Measurements from ENCODE around the gene CCDC9.

CCDC9 gene

DNA sequence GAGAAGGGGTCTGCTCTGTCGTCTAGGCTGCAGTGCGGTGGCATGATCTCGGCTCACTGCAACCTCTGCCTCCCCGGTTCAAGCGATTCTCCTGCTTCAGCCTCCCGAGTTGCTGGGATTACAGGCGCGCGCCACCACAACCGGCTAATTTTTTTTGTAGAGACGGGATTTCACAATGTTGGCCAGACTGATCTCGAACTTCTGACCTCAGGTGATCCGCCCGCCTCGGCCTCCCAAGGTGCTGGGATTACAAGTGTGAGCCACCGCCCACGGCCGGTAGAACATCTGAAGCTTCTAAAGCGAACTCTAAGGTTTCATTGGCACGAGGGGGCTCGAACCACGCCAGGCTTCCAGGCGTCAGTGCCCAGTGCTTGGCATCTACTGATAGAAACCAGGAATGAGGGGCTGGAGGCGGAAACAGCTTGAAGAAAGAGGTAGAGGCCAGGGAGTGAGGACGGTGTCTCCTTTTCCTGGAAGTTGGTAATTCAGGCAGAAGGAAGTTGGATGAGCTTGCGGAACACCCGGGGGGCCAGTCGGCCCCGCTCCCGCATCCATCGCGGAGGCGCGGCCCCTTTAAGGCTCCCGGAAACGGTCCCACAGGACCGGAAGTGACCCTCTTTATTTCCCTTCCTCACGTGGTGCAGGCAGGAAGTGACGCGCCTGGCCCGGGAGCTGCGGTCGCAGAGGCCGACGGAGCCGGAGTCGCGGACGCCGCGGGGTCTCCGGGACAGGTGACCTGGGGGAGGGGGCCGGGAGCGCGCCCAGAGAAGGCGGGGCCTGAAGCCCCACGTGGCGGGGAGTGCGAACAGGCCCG, at the start of gene CCDC9:
Gene CCDC9 (plus strand): TSS at position 647 of the 814 bp plus-strand sequence. CDS start 1,876 bp downstream, outside the sequence.
- DNase-seq = peak; percentile 98 to 100

DNA sequence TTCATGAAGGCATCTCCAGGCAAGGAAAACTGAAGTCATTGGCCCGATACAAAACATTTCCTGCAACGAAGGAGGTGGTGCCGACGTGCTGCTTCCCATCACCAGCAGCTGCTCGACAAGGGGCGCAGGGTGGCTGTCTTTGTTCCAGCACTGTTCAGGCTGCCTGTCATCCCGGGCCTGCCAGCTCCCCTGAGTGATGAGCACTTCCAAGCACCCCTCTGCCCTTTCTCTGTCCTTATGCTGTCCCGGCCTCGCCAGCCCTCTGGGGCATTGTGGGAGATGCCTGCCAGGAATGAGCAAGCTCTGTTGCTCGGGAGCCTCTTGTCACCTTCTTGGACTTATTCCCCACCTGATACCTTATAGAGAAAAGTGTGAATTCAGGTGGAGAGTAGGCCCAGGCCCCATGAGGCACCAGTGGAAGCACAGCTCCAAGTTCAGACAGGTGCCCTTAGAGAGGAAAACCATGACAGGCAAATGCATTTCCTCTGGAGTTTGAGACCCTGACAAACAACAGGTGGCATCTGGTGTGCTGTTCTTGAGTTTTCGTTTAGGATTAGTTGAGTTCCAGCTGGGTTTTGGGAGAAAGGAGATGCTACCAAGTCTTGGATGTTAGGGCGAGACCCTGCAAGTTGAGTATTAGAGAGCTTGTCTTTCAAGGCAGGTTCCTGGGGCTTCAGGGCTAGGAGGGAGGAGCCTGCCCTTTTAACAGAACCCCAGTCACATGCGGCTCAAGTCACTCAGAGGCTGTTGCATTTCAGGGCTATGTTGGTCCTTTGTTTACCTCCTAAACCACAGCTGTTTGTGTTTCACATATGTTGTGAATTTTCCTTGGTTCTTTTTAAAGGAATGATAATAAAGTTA, 46.8 kb upstream of the CCDC9 start:
- DNase-seq = no peak

DNA sequence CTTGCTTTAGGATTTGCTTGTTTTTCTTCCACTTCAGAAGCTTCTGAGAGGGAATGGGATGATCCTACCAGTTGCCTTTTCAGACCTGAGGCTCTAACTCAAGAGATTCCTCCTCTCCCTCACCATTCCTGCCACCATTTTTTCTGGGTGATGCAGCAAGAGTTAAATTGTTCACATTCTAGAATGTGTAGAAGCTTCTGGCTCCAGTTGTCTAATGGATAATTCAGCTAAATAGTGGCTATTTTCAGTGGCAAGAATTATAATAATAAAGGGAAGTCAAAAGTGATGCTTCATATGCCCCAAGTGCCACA, 46.2 kb upstream of the CCDC9 start:
- no peak for DNase-seq

DNA sequence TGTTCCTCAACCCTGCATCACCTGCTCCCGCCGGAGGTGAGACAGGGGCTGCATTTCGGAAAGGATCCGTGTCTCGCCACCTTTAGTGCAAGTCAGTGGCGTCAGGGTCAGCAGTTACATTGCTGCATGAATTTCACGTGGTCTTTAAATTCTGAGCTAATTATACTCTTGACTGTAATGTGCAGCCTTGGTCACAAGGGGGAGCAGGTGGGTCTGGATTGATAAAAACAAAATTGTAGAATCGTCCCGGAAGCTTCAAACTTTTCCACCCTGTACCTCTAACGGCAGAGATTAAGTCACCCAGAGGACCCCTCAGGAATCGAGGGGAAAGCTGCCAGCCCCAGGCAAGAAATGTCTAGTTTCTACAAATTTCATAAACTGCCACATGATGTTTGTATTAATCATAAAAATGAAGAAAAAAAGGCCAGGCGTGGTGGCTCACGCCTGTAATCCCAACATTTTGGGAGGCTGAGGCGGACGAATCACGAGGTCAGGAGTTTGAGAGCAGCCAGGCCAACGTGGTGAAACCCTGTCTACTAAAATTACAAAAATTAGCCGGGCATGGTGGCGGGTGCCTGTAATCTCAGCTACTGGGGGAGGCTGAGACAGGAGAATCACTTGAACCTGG, 45.5 kb upstream of the CCDC9 start:
- DNase-seq = peak; percentile 69 to 80

DNA sequence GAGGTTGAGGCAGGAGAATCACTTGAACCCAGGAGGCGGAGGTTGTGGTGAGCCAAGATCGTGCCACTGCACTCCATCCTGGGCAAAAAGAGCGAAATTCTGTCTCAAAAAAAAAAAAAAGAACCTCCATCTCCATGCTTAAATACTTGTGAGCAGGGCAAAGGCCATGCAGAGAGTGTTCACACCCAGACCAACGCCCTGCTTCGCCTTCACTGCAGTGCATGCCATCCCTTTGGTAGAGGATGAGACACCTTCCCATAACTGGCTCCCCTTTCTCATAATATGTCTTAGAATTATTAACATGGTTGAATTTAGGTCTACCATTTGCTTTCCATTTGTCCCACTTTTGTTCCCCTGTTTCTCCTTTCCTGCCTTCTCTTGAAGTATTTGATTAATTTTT, 40.7 kb upstream of the CCDC9 start:
- no peak for DNase-seq

DNA sequence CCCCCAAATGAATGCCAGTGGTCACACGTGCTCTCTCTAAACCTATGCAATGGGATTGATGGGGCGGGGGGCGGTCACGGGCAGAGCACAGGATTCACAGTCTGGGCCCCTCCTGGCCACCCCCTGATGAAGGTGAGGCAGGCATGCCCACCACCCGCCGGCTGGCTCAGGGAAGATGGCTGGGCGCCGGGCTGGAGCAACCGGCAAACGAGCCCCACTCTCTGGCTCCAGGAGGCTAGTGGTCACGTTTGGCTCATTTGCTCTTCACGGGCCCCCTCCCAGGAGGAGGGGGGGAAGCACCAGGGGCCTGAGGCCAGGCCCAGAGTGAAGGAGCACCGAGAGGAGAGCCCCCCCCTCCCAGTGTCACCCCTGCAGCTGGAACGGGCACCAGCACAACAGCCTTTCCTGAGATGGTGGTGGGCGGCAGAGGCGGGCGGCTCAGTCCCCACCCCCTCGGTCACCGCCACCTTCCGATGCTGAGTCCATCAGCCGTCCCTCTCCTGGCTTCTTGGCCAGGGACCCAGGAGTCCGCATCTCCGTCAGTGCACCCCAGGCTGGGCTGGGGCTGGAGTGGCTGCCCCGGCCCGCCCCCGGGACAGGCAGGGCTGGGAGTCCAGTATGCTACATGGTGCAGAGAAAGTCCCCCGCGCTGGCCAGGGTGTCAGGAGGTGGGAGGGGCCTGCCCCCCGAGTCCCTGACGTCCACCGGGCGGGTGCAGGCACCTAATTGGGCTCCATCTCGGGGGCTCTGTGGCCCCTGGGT, 35.1 kb upstream of the CCDC9 start:
- DNase-seq = no peak

DNA sequence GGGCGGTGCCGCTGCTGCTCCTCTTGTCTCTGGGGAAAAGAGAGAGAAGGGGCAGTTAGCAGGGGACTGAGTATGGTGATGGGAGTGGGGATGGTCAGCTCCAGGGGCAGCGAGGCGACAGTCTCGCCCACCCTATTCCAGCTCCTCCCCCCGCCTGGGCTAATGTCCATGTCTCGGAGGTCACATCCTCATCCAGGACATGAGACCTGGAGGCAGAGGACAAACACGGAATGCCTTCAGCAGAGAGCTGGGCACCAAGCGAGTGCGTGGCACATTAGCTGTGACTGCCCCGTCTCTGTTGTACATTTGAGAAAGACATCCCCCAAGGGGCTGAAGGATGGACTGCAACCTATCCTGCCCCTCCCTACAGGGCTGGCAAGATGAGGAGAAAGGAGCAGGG, 34.4 kb upstream of the CCDC9 start:
- DNase-seq = no peak

DNA sequence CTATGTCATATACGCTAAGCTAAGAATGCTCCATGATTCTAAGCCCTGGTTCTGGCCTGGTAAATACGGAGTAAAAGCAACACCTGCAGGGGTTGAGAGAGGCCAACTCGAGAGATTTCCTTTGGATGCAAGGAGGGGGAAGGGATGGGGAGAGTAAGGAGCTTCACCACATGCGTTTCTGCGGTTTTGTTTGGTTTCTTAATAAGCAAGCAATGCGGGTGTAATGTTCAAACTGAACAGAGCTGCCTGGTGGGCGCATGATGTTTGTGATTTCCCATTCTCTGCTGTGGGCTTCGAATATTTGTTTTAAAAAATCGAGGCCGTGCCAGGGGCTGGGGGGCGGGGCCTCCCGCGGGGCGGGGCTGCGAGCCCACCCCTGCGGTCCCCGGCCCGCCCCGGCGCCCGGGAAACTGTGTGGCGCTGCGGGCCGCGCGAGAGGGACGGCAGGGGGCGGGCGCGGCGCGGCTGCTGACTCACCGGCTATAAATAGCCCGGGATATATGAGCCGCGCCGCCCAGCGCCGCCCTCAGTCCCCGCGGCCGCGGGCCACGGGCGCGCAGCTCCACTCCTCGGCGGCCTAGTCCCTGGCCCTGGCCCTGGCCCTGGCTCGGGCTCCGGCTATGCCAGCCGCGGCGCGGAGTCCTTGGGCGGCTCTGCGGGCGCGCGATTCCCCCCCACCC, 30.4 kb upstream of the CCDC9 start:
- DNase-seq = peak; percentile 74 to 96

DNA sequence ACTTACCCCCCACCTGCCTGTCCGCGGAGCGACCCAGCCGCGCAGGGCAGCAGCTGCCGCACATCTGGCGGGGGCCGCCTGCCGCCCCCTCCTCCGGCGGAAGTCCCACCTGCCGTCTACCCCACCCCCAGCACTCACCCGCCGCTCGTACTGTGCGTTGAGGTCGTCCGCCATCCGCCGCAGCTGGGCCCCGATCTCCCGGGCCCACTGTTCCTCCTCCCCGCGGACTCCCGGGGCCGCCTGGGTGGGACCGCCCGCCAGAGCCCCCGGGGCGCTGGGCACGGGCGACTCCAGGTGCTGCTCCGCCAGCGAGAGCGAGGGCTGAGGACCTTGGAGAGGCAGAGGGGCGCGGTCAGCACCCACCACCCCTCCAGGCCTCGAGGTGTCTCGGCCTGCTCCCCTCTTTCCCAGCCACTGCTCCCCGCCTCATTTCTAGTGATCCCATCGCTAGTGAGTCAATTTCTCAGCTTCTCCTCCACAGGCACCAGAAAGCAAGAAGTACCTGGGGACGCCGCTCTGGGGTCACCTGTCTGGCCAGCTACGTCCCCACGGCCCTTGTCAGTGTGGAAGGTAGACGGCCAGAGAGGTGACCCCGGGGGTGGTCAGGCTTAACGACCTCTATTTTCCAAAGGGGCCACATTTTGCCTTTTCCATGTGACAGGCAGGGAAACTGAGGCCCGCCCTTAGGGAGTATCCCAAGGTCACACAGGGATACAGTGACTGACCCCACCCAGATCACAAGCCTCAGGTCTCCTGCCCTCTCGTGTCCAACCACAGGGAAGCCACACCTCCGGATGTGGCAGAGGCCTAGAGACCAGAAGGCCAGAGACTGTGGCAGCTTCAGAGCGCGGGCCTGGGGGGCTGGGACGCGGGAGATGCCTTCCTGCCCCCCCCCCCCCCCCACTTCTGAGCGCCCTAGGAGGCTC, 29.6 kb upstream of the CCDC9 start:
- DNase-seq = no peak

DNA sequence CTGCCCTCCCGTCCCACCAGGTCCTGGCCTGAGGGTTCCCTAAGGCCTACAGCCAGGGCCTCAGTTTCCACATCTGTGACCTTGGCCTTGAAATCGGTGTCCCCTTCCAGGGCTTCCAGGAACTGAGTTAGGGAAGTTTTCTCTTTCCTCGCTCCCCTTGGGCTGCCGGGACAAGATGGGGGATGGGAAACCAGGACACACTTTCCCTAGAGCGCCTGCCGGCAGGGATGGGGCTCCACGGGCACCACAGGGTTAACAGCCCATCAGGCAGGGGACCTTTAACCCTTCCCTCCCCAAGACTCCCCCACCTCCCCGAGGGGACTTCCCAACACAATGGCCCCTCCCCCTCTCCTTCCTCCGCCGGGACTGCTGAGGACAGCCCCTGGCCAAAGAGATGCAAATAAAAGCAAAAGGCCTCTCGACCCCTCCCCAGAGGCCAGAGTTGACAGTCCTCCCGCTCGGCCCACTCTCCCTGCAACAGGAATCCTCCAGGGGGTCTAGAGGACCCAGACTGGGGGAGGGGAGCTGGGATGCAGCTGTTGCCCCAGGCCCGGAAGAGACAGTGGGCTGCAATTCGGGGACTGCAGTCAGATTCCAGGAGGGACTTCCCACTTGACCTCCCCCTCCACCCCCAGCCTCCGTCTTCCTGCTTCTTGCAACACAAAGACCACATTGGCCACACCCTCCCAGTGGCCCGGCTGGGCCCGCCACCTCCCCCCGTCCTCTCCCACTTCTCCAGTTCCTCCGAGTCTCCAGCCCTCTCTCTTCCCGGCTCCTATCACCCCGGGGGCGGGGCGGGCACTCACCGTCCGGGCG, 28.8 kb upstream of the CCDC9 start:
- peak in 1 of 2 experiments; percentile 37 for DNase-seq

DNA sequence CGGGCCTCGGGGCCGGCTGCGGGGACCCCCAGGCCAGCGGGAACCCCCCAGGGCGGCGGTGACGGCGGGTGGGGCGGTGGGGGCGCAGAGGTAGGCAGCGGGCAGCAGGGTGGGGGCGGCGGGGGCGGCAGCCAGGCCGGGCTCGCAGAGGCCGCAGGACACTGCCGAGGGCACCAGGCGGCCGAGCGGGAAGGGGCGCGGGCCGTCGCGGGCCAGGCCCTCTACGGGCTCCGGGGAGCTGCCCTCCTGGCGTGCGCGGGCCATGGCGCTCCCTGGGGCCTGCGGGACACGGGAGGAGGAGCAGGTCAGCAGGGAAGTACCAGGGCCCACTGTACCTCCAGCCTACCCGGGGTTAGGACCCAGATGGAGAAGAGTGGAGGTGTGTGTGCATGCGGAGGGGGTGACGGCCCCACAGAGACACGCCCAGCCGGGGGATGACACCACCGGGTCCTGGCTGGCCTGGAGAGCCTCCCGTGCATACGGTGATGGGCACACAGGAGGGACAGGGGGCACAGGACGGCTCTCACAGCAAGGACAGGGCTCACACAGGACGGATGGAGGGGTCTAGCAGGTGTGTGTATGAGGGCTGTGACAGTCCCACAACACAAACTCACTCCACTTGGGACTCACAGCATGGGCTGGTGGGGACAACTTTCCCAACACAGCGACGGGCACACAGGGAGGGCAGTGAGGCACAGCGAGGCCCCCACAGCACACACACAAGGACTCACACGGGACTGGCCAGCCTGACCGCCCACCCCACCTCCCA, 28.0 kb upstream of the CCDC9 start:
- DNase-seq = no peak

DNA sequence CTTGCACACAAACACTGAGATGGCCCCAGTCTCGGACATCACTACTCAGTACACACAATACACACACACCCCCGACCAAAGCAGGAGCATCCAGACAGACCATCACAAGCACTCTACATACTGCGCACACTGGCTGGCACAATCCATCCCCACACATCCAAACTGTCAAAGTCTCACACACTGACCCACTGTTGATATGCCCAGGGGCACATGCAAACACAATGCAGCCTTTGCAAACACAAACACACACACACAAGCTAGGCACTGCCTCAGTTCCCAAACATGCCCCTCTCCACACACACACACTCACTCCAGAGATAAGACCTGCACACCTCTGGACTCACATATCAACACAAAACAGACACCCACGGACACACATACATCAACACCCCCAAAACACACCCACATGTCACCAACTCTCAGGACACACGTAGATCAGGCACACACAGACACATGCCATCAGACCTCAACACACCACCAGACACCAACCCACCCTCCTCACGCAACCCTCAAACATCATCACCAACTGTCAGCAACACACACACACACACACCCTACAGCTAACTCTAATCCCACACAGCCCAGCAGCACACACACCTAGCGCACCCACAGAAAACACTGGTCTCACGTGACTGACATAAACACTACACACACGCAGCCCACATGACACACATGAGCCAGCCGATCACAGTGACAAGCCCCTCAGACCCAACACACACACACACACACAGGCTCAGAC, 27.2 kb upstream of the CCDC9 start:
- no peak for DNase-seq

DNA sequence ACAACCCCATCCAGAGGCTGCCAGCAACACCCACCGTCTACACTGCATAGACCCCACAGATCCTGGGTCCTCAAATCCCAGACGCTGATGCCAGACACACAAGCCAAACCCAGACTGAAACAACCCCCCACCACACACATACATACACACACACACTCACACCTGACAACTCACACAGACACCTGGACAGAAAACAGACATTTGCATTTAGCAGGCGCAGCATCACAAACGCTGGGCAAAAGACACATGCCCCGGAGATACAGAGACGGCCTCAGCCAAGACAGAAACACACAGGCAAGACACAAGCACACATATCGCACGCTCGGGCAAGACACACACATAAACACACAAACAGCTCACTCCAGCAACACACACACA, 26.7 kb upstream of the CCDC9 start:
- DNase-seq = no peak

DNA sequence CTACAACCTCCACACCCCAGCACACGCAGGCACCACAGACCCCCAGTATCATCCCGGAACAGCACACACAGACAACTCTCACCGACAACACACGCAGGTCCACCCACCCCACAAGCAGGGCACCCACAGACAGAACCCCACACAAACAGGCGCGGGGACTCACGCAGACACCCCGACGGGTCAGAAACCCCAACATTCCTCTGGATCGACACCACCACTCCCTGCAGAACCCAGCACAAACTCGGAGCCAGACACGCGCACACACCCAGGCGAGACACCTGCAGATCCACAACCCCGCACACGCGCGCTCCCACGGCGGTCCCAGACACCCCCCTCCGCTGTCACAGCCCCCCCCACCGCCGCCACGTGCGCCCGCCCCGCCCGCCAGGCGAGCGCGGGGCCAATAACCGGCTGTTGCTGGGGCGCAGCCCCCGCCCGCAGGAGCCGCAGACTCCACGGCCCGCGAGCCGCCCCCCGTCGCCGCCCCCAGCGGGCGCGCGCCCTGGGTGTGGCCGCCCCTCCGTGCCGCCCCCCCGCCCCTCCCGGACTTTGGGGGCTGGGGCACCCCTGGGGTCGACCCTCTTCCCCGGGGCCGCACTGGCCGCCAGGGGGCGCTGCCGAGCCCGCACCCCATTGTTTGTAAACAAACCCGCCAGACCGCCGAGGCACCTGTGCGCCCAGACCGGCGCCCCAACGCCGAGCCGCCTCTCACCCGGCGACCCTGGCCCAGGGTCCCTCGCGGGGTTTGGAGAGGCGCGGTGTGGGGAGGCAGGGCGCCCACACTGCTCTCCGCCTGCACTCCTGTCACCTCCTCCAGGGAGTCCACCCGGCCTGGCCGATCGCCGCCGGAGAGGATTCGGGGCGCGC, 26.0 kb upstream of the CCDC9 start:
- peak in 1 of 2 experiments; percentile 43 for DNase-seq

DNA sequence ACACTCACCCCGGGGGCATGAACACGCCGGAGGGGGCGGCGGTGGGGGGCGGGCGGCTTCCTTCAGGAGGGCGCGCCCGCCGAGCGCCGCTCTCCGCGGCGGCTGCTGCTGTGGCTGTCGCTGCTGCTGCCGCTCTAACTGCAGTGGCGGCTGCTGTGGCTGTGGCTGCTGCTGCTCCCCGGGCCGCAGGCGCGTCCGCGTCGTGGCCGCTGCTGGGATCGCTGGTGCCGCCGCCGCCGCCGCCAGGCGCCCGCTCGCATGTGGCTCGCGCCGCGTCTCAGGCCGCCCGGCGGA, 25.5 kb upstream of the CCDC9 start, which contains the start of gene BBC3:
Gene BBC3 (minus strand): TSS at position 279 of the 294 bp plus-strand sequence. CDS start 2,768 bp downstream, outside the sequence.
- no peak for DNase-seq

DNA sequence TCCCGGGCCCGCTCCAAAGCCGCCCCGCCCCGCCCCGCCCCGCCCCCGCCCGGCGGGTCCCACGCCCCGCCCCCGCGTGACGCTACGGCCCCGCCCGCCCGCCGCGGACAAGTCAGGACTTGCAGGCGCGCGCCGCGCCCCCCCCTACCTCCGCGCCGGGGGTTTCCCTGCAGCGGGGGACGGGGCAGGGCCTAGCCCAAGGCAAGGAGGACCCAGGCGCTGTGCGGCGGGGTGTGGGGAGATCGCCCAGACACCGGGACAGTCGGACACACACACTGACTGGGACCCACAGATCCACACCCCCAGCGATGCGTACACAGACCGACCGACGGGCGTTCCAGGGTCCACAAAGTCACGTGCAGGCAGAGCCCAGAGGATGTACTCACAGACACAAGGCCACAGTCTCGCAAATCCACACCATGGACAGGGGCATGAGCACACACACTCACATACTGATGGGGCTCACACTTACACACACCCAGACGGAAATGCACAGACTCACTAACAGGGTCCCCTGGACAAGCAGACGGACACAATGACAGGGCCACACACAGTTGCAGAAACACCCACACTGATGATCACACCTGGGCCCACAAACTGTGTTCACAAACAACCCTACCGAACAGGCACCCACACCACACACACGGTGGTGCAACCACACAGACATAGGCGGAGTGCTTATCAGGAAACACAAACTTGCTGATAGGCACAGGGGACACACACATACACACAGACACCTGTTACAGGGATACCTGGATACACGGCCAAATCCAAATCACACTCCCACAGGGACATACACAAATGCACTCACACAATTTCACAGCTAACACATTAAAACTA, 24.9 kb upstream of the CCDC9 start:
- DNase-seq = peak; percentile 41 to 88
